Activated naive CD4-positive, alpha-beta T cell treated with anti-CD3 and anti-CD28 coated beads, Interleukin-2, amount 50 U/mL, for 16 hours (primary cell): ENCODE data around the gene PTPMT1.

Experiments
- DNase-seq: peaks from one replicate; pipeline ENCODE4 v3.0.0-alpha.2; 2020

PTPMT1 gene

DNA sequence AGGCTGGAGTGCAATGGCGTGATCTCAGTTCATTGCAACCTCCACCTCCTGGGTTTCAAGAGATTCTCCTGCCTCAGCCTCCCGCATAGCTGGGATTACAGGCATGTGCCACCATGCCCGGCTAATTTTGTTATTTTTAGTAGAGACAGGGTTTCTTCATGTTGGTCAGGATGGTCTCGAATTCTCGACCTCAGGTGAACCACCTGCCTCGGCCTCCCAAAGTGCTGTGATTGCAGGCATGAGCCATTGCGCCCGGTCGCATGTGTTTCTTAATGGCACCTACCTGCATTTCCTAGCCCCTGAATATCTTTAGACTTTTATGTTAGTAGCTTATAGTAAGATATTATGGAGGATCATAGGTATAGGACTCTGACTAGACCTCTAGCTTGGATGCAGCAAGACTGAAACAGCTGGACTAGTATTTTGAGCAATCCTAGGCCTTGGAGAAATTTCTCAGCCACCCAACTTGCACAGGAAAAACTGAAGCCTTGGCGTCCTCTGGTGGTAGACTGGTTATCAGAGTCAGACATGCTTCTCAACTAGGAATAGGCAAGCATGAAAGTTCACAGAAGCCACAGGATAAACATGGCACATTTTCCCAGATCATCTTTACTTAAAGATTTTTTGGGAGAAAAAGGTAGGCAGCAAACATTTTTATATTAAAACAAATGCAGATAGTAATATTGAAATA, 51.5 kb downstream of the PTPMT1 start:
- DNase-seq: no peak

DNA sequence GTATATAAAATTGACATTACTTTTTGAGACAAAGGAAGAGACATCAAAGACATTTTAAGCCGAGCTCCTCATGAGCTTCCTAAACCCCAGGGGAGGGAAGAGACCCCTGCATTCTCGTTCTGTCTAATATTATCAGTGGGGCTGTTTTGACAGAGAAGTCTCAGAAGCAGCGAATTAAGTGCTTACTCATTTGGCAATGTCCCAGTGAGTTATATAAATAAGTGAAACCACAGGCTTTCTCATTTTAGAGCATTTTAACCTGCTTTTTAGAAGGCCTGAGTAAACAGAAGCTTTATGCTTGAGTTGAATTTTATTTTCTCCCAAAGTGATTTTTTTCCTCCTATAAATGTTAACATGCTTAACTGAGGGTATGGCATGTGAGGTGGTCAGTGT, 52.0 kb downstream of the PTPMT1 start:
- no peak for DNase-seq

DNA sequence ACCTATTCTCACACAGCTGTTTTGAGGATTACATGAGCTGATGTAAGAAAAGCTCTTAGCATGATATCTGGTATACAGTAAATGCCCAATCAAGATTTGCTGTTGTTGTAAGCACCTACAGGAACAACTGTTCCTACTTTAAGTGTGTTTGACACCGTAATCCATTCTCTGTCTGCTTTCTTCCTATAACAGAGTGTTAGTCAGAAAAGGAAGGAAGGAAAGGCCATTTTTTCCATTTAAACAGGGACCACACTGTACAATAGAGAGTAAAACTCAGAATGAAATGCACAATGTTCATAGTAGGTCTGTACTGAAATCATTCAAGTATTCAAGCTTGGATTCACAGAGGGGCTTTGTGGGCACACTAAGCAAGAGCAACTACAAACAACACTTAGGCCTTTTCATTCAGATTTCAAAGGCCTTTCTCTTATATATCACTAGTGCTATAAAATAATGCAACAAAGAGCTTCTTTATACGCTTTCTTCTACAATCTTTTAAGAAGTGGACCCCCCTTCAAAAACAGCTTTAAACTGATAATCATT, 55.5 kb downstream of the PTPMT1 start:
- DNase-seq: no peak
